Measurements from ENCODE around the gene YWHAH.

DNA sequence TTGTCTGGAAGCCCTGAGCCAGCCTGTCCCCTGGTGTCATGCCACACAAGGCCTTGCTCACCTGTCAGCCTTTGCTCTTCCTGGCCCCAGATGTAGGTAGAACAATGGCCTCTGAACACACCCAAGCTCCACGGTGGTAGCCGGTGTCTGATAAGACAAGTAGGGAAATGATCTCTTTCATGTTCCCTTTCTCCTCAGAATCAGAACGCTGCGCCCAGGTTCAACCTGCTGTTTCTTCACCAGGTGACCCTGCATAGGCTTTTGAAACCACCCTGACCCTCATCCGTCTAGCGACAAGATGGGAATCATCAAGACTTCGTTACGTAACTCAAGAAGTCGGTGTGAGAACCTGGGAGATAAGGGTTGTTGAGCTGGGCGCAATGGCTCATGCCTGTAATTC lies 28.7 kb upstream of the YWHAH start:
- TF ChIP-seq, protein P1, sequence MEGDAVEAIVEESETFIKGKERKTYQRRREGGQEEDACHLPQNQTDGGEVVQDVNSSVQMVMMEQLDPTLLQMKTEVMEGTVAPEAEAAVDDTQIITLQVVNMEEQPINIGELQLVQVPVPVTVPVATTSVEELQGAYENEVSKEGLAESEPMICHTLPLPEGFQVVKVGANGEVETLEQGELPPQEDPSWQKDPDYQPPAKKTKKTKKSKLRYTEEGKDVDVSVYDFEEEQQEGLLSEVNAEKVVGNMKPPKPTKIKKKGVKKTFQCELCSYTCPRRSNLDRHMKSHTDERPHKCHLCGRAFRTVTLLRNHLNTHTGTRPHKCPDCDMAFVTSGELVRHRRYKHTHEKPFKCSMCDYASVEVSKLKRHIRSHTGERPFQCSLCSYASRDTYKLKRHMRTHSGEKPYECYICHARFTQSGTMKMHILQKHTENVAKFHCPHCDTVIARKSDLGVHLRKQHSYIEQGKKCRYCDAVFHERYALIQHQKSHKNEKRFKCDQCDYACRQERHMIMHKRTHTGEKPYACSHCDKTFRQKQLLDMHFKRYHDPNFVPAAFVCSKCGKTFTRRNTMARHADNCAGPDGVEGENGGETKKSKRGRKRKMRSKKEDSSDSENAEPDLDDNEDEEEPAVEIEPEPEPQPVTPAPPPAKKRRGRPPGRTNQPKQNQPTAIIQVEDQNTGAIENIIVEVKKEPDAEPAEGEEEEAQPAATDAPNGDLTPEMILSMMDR (IDR thresholded peaks at IDR 0.05; ENCODE audit: low read depth, low read length) = no peak
- no peak for TF ChIP-seq EZH2phosphoT487 (IDR thresholded peaks at IDR 0.05; ENCODE audit: low read depth)
